Measurements from ENCODE around the gene C22orf42. TPM values are rescaled to one million over a fixed set of nuclear protein-coding genes. Genes with fewer than 3 reads are reported as not detected.
A peak's percentile ranks its signal among the peaks of the same experiment; 100 is the strongest.
"Not testable (repeated sequence)": the region's sequence is repeated elsewhere in the genome, so short reads cannot be mapped to it uniquely, and the experiment has no call there.

C22orf42 gene
- total RNA-seq (2014; rRNA removed; shearing (Covaris generic)): not detected in 2 replicates

- in situ Hi-C loops (cut with HindIII; ENCODE audit: low sequenced_read_pairs): no loop called here
- DNase-seq (ENCODE audit: low spot score): no peak
These were observed at the start of gene C22orf42 for GRCh38 chr22:32158712-32159533. TSS of gene C22orf42 (minus strand) at chr22:32159303. CDS start at chr22:32159215, 88 bp downstream.

DNA sequence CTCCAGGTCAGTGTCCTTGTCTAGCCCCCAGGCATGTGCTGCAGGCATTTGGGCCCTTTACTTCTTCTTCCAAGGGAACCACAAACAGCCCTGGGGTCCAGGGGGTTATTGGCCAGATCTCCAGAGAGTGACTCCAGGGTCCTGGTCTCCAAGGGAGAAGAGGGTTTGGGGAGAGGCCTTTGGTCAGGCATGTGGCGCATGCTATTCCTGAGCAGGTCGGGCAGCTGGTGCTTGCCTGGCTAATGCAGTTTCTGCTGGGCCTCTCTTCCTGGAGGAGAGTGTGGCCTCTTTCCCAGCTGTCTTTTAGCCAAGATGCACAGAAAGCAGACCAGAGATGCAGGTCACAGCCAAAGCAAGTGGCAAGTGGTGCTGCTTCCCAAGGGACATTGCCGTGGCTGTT, 49.6 kb upstream of the C22orf42 start:
- DNase-seq (ENCODE audit: low spot score): peak; percentile 24
- in situ Hi-C loops (cut with HindIII; ENCODE audit: low sequenced_read_pairs): no loop called here

DNA sequence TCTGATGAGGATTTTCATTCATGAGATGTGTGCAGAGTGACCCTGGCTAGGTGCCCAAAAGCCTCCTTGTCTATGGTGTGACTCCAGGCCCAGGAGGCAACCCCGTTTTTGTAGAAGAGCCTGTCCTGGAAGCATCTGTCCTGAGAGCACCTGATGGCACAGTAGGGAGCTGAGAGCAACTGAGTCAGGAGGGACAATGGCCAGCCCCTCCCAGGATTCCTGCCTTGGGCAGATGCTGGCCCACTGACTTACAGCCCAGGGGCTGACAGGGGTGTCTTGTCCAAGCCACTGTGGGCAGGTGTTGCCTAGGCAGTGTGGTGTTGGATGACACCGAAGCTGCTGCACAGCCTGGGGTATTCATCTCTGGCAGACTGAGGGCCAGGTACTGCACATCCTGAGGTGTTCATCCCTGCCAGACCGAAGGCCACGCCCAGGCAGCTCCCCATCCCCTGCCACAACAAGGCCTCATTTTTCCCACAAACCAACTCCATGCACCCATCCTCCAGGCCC, 48.9 kb upstream of the C22orf42 start:
- no peak for DNase-seq (ENCODE audit: low spot score)
- in situ Hi-C loops (cut with HindIII; ENCODE audit: low sequenced_read_pairs): no loop called here

- in situ Hi-C loops (cut with HindIII; ENCODE audit: low sequenced_read_pairs): no loop called here
- DNase-seq (ENCODE audit: low spot score): peak; percentile 44
These were observed 48.0 kb upstream of the C22orf42 start for GRCh38 chr22:32206774-32207758.

DNA sequence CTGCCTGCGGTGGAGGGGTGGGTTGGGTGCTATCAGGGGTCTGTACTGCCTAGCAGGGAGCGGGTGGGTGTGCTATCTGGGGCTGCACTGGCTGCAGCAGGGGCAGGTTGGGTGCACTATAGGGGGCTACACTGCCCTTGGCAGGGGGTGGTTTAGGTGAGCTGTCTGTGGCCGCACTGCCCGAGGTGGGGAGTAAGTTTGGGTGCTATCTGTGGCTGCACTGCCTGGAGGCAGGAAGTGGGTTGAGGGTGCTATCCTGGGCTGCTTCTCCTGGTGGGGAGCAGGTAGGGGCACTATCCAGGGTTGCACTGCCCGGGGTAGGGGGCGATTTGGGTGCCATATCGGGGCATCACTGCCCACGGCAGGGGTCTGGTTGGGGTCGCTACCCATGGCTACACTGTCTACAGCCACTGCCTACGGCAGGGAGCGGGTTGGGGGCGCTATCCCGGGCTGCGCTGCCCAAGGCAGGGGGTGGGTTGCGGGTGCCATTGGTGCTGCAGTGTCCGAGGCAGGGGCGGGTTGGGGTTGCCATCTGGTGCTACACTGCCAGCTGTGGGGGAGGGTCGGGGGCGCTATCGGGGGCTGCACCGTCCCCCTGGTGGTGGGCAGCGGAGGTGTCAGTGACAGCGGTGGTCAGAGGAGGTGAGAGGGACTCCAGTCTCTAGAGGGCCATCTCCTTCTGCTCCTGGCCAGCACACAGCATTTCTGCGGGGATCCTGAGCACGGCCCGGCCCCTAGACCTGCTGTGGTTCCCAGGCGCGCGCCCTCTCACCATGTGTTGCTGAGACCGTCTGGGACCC, 47.1 kb upstream of the C22orf42 start:
- DNase-seq (ENCODE audit: low spot score): no peak
- in situ Hi-C loops (cut with HindIII; ENCODE audit: low sequenced_read_pairs): no loop called here

GRCh38 chr22:32204856-32205722, 46.0 kb upstream of the C22orf42 start, which contains the start of gene RFPL2:
TSS of gene RFPL2 (minus strand) at chr22:32205073. CDS start at chr22:32202451, 2,622 bp downstream.
- peak; percentile 75 for DNase-seq (ENCODE audit: low spot score)
- in situ Hi-C loops (cut with HindIII; ENCODE audit: low sequenced_read_pairs): no loop called here

GRCh38 chr22:32204040-32204855, 45.1 kb upstream of the C22orf42 start:
- no peak for DNase-seq (ENCODE audit: low spot score)
- in situ Hi-C loops (cut with HindIII; ENCODE audit: low sequenced_read_pairs): no loop called here

DNA sequence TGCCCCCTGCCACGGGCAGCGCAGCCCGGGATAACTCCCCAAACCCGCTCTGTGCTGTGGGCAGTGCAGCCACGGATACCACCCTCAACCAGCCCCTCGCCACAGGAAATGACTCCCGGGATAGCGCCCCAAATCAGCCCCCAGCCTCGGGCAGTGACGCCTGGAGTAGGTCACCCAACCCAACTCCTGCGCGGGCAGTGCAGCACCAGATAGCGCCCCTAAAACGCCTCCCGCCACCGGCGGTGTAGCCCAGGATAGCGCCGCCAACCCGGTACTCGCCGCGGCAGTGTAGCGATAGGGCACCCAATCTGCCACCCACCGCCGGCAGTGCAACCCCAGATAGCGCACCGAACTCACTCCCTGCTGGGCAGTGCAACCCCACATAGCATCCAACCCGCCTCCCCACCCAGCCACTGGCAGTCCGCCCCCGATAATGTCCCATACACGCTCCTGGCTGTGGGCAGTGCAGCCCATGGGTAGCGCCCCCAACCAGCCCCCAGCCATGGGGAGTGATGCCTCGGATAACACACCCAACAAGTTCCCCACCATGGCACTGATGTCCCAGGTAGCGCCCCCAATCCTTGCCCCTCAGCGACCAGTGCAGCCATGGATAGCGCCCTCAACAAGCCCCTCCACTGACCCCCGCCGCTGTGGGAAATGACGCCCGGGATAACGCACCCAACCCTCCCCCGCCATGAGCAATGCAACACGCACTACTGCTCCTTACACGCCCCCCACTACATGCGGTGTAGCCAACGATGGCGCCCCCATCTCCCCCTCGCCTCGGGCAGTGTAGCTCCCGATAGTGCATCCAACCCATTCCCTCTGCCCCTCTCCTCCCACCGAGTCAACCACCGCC, 44.3 kb upstream of the C22orf42 start:
- DNase-seq (ENCODE audit: low spot score): no peak
- in situ Hi-C loops (cut with HindIII; ENCODE audit: low sequenced_read_pairs): no loop called here

- in situ Hi-C loops (cut with HindIII; ENCODE audit: low sequenced_read_pairs): no loop called here
- DNase-seq (ENCODE audit: low spot score): peak; percentile 70
These were observed 43.6 kb upstream of the C22orf42 start for GRCh38 chr22:32202539-32203180.

GRCh38 chr22:32202161-32202538, 43.0 kb upstream of the C22orf42 start:
- in situ Hi-C loops (cut with HindIII; ENCODE audit: low sequenced_read_pairs): no loop called here
- no peak for DNase-seq (ENCODE audit: low spot score)

DNA sequence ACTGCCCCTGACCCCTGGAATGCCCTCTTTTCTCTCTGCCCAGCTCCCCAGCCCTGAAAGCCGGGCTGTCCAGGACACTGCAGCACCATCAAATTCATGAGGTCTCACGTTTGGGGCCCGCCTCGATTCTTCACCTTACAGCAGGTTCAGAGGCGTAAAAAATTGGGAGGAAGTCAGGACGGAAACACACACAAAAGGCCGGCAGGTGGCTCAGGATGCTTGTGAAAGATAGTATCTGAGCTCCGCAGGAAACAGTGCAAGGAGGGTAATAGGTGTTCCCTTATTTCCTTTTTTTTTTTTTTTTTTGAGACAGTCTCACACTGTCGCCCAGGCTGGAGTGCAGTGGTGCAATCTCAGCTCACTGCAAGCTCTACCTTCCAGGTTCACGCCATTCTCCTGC, 41.6 kb upstream of the C22orf42 start:
- in situ Hi-C loops (cut with HindIII; ENCODE audit: low sequenced_read_pairs): no loop called here
- DNase-seq (ENCODE audit: low spot score): no peak

- DNase-seq (ENCODE audit: low spot score): no peak
- in situ Hi-C loops (cut with HindIII; ENCODE audit: low sequenced_read_pairs): no loop called here
These were observed 40.9 kb upstream of the C22orf42 start for GRCh38 chr22:32199961-32200360.

- in situ Hi-C loops (cut with HindIII; ENCODE audit: low sequenced_read_pairs): no loop called here
- DNase-seq (ENCODE audit: low spot score): no peak
These were observed 40.2 kb upstream of the C22orf42 start for GRCh38 chr22:32199341-32199740.

- not testable (repeated sequence) for DNase-seq (ENCODE audit: low spot score)
These were observed 38.6 kb upstream of the C22orf42 start for GRCh38 chr22:32197553-32198226.

GRCh38 chr22:32195900-32196299, 36.8 kb upstream of the C22orf42 start:
- DNase-seq (ENCODE audit: low spot score); in situ Hi-C loops (cut with HindIII; ENCODE audit: low sequenced_read_pairs): not testable (repeated sequence)

More at GRCh38 chr22:32197553-32198226, 38.6 kb upstream of the C22orf42 start:
- in situ Hi-C loops (cut with HindIII; ENCODE audit: low sequenced_read_pairs): not testable (repeated sequence)
